H9 (cell line): Measurements from ENCODE around the gene BHLHA15. TPM values are rescaled to one million over a fixed set of nuclear protein-coding genes. Genes with fewer than 3 reads are reported as not detected.

Experiments used
- DNase-seq: peaks from one replicate; pipeline ENCODE4 v3.0.0-alpha.2; 2017
- H2AFZ ChIP-seq: one replicate; pipeline ENCODE4 v1.6.1; 2013; ENCODE audit warnings: mild to moderate bottlenecking, low read length, control low read depth, moderate library complexity
- H2AK5ac ChIP-seq: 2 replicates; pipeline ENCODE4 v1.6.1; 2013; ENCODE audit warnings: low read length, control low read depth, mixed read lengths; ENCODE audit not compliant: insufficient read length
- H2BK120ac ChIP-seq: one replicate; pipeline ENCODE4 v1.6.1; 2013; ENCODE audit warnings: low read depth, mild to moderate bottlenecking, low read length, control low read depth, inconsistent platforms; ENCODE audit not compliant: poor library complexity, severe bottlenecking
- H2BK12ac ChIP-seq: 2 replicates; pipeline ENCODE4 v1.6.1; 2013; ENCODE audit warnings: low read length, control low read depth, mixed read lengths, low read depth; ENCODE audit not compliant: insufficient read length
- H2BK15ac ChIP-seq: 2 replicates; pipeline ENCODE4 v1.6.1; 2013; ENCODE audit warnings: low read depth, low read length, control low read depth
- H2BK20ac ChIP-seq: one replicate; pipeline ENCODE4 v1.6.1; 2013; ENCODE audit warnings: low read depth, mild to moderate bottlenecking, low read length, control low read depth, inconsistent platforms; ENCODE audit not compliant: poor library complexity, severe bottlenecking
- H2BK5ac ChIP-seq: 2 replicates; pipeline ENCODE4 v1.6.1; 2013; ENCODE audit warnings: low read length, control low read depth, mixed read lengths; ENCODE audit not compliant: insufficient read length
- H3K14ac ChIP-seq: 2 replicates; pipeline ENCODE4 v1.6.1; 2013; ENCODE audit warnings: low read length, control low read depth; ENCODE audit not compliant: insufficient read depth
- H3K18ac ChIP-seq: 2 replicates; pipeline ENCODE4 v1.6.1; 2013; ENCODE audit warnings: low read depth, mild to moderate bottlenecking, mixed read lengths, low read length, control low read depth; ENCODE audit not compliant: insufficient read length
- H3K23ac ChIP-seq: 2 replicates; pipeline ENCODE4 v1.6.1; 2013; ENCODE audit warnings: low read length, control low read depth, mixed read lengths, low read depth; ENCODE audit not compliant: insufficient read length
- H3K23me2 ChIP-seq: 2 replicates; pipeline ENCODE4 v1.6.1; 2013; ENCODE audit warnings: low read depth, mild to moderate bottlenecking, mixed read lengths, low read length, control low read depth; ENCODE audit not compliant: insufficient read length, poor library complexity, severe bottlenecking
- H3K27ac ChIP-seq: 2 replicates; pipeline ENCODE4 v1.5.1; 2013; ENCODE audit warnings: low read length, control low read depth, mixed read lengths, low read depth; ENCODE audit not compliant: insufficient read length
- H3K27me3 ChIP-seq: 2 replicates; pipeline ENCODE4 v1.6.1; 2013; ENCODE audit warnings: low read length, control low read depth, inconsistent platforms; ENCODE audit not compliant: insufficient read depth
- H3K4ac ChIP-seq: 2 replicates; pipeline ENCODE4 v1.6.1; 2013; ENCODE audit warnings: low read depth, mild to moderate bottlenecking, control low read depth, inconsistent platforms, low read length, moderate library complexity
- H3K4me1 ChIP-seq: 2 replicates; pipeline ENCODE4 v1.6.1; 2013; ENCODE audit warnings: low read length, control low read depth, inconsistent platforms; ENCODE audit not compliant: insufficient read depth
- H3K4me2 ChIP-seq: 2 replicates; pipeline ENCODE4 v1.6.1; 2013; ENCODE audit warnings: low read length, control low read depth, mixed read lengths; ENCODE audit not compliant: insufficient read length, insufficient read depth
- H3K56ac ChIP-seq: 2 replicates; pipeline ENCODE4 v1.6.1; 2013; ENCODE audit warnings: low read depth, mild to moderate bottlenecking, mixed read lengths, low read length, control low read depth; ENCODE audit not compliant: insufficient read length
- H3K79me1 ChIP-seq: 2 replicates; pipeline ENCODE4 v1.6.1; 2013; ENCODE audit warnings: low read depth, mild to moderate bottlenecking, moderate library complexity, low read length, control low read depth, inconsistent platforms; ENCODE audit not compliant: insufficient read depth, poor library complexity, severe bottlenecking
- H3K79me2 ChIP-seq: 2 replicates; pipeline ENCODE4 v1.6.1; 2013; ENCODE audit warnings: low read length, control low read depth, inconsistent platforms; ENCODE audit not compliant: insufficient read depth
- H3K9ac ChIP-seq: 2 replicates; pipeline ENCODE4 v1.6.1; 2013; ENCODE audit warnings: low read length, control low read depth, mixed read lengths; ENCODE audit not compliant: insufficient read length; ENCODE audit errors: extremely low read depth
- H3K9me3 ChIP-seq: one replicate; pipeline ENCODE4 v1.6.1; 2013; ENCODE audit warnings: low read depth, low read length, inconsistent platforms; ENCODE audit not compliant: control insufficient read depth
- H3T11ph ChIP-seq: one replicate; pipeline ENCODE4 v1.6.1; 2013; ENCODE audit warnings: mild to moderate bottlenecking, low read length, control low read depth, inconsistent platforms
- H4K20me1 ChIP-seq: one replicate; pipeline ENCODE4 v1.6.1; 2013; ENCODE audit not compliant: control insufficient read depth, insufficient read length, insufficient read depth
- H4K5ac ChIP-seq: 2 replicates; pipeline ENCODE4 v1.6.1; 2013; ENCODE audit warnings: low read depth, mild to moderate bottlenecking, mixed read lengths, low read length, control low read depth; ENCODE audit not compliant: insufficient read length
- H4K8ac ChIP-seq: replicated peaks from 2 replicates; pipeline ENCODE4 v1.6.1; 2013; ENCODE audit warnings: low read length, control low read depth, mixed read lengths, low read depth; ENCODE audit not compliant: insufficient read length
- H4K91ac ChIP-seq: 2 replicates; pipeline ENCODE4 v1.6.1; 2013; ENCODE audit warnings: low read depth, mild to moderate bottlenecking, moderate library complexity, mixed read lengths, low read length, control low read depth; ENCODE audit not compliant: insufficient read length
- H3K27ac Mint-ChIP-seq, 3 experiments: 2 replicates in 2 of 3; 3 replicates in 1 of 3; pipeline ENCODE4 v1.8.0; 2020 to 2021; ENCODE audit warnings: mixed read lengths in 3 of 3, mild to moderate bottlenecking in 1 of 3, moderate library complexity in 1 of 3
- H3K27me3 Mint-ChIP-seq: 2 replicates; pipeline ENCODE4 v1.8.0; 2021; ENCODE audit warnings: low read depth, mild to moderate bottlenecking, moderate library complexity, mixed read lengths
- H3K36me3 Mint-ChIP-seq, 3 experiments: 2 replicates in 2 of 3; 3 replicates in 1 of 3; pipeline ENCODE4 v1.8.0; 2020 to 2021; ENCODE audit warnings: low read depth in 3 of 3, mixed read lengths in 3 of 3; ENCODE audit not compliant: insufficient read depth in 1 of 3
- H3K4me1 Mint-ChIP-seq, 2 experiments: 2 replicates each; pipeline ENCODE4 v1.8.0; 2020; ENCODE audit warnings: mixed read lengths in 2 of 2
- H3K4me3 Mint-ChIP-seq, 2 experiments: 2 replicates in 1 of 2; 3 replicates in 1 of 2; pipeline ENCODE4 v1.8.0; 2020 to 2021; ENCODE audit warnings: mild to moderate bottlenecking in 2 of 2, mixed read lengths in 2 of 2, moderate library complexity in 1 of 2
- H3K9me3 Mint-ChIP-seq, 2 experiments: 2 replicates in 1 of 2; 3 replicates in 1 of 2; pipeline ENCODE4 v1.8.0; 2020; ENCODE audit warnings: mild to moderate bottlenecking in 2 of 2, mixed read lengths in 2 of 2, moderate library complexity in 1 of 2
- CTCF ChIP-seq: fragments of 200-600 bp; sonication (generic); conservative IDR thresholded peaks from 3 replicates; pipeline ENCODE4 v1.8.0; 2021; ENCODE audit warnings: antibody characterized with exemption, mild to moderate bottlenecking
- WGBS: extraction: QIAGEN DNeasy Blood & Tissue Kit; methylation state at CpG from one replicate; pipeline ENCODE4 v1.1.7; 2013; ENCODE audit warnings: missing lambda C conversion rate, low lambda C conversion rate, mixed read lengths; ENCODE audit not compliant: insufficient read length; ENCODE audit errors: extremely low coverage; 5-methylcytosine and 5-hydroxymethylcytosine counted together
- total RNA-seq: library from RNA; stranded (reverse); gene quantifications from 2 replicates; pipeline ENCODE4 v1.2.1, GENCODE V29; 2021

The BHLHA15 gene
- total RNA-seq, 1 experiment from 2014 or later = 1.4 TPM

GRCh38 chr7:98233219-98234070, 22.2 kb downstream of the BHLHA15 start:
- no peak overlapping the region for H2BK15ac ChIP-seq
- no peaks in the 10 kb centered on the region for H3K4me1 ChIP-seq
- Mint-ChIP-seq H3K27me3 (no peaks in the 10 kb centered on the region), H3K36me3 (peaks cover 0 to 3% (median 0%) of the 10 kb centered on the region in 3 experiments; a peak in 2 of 7 replicates), H3K27ac (no peak overlapping the region; a peak in 2 of 7 replicates), H3K4me3 (no peak overlapping the region), H3K4me1 (peaks cover 0 to 3% of the 10 kb centered on the region in 2 experiments; a peak in 1 of 4 replicates), H3K9me3 (no peaks in the 10 kb centered on the region; a peak in 1 of 5 replicates)
- no peak overlapping the region for H3K23ac ChIP-seq
- no peak overlapping the region for H3K56ac ChIP-seq
- TF ChIP-seq CTCF = no peak
- H4K5ac ChIP-seq = no peak overlapping the region
- no peak overlapping the region for H3T11ph ChIP-seq
- no peak overlapping the region for H3K4ac ChIP-seq
- no peaks in the 10 kb centered on the region for H3K79me1 ChIP-seq
- no peak overlapping the region for H3K9ac ChIP-seq
- H3K4me2 ChIP-seq = no peak overlapping the region
- no peak overlapping the region for H4K8ac ChIP-seq
- H3K14ac ChIP-seq = no peak overlapping the region
- no peak overlapping the region for H2BK12ac ChIP-seq
- H4K20me1 ChIP-seq = no peaks in the 10 kb centered on the region
- no peak overlapping the region for H3K18ac ChIP-seq
- no peak for DNase-seq
- peaks cover 2% of the 10 kb centered on the region for H3K23me2 ChIP-seq
- H3K9me3 ChIP-seq = no peaks in the 10 kb centered on the region
- no peak overlapping the region for H2AFZ ChIP-seq
- H4K91ac ChIP-seq = no peak overlapping the region
- no peaks in the 10 kb centered on the region for H3K79me2 ChIP-seq
- no CpG with 5 or more reads among the region's 32 CpGs for WGBS
- H2AK5ac ChIP-seq = no peak overlapping the region
- H3K27me3 ChIP-seq = no peaks in the 10 kb centered on the region
- no peak overlapping the region for H2BK20ac ChIP-seq
- no peak overlapping the region for H2BK120ac ChIP-seq
- H3K27ac ChIP-seq = no peak overlapping the region
- no peak overlapping the region for H2BK5ac ChIP-seq
